A673 (cell line): ENCODE data around the gene NRG3. TPM values are rescaled to one million over a fixed set of nuclear protein-coding genes. Genes with fewer than 3 reads are reported as not detected.
A peak's percentile ranks its signal among the peaks of the same experiment; 100 is the strongest.

Experiments used
- BruUV-seq: library from RNA; stranded (reverse); fragments of 400-500 nt; replicated peaks from 2 replicates; lab custom pipeline; 2021; lab: Mats Ljungman, UMichigan
- CTCF ChIA-PET: fragments of 300-600 bp; sonication (Branson Sonifier 250); formaldehyde crosslinking; loops from one replicate; lab custom pipeline; 2022; ENCODE audit warnings: antibody characterized with exemption; lab: Charles Lee
- POLR2A ChIA-PET: fragments of 300-600 bp; sonication (Branson Sonifier 250); formaldehyde crosslinking; loops from one replicate; lab custom pipeline; 2022; ENCODE audit warnings: antibody characterized with exemption; ENCODE audit not compliant: low non-redundant PET; lab: Charles Lee
- DNase-seq: peaks from one replicate; pipeline ENCODE4 v3.0.0-alpha.2; 2015; ENCODE audit warnings: low spot score
- H3K27ac ChIP-seq: fragments of 200-600 bp; sonication (generic); 2 replicates; pipeline ENCODE4 v1.5.1; 2016; ENCODE audit warnings: mixed run types, low read depth, mild to moderate bottlenecking, mixed read lengths, antibody characterized with exemption, low read length; ENCODE audit not compliant: poor library complexity, severe bottlenecking
- H3K27me3 ChIP-seq: fragments of 200-600 bp; sonication (generic); replicated peaks from 2 replicates; pipeline ENCODE4 v1.6.1; 2017; ENCODE audit warnings: mixed run types, low read depth, mild to moderate bottlenecking, mixed read lengths, antibody characterized with exemption, low read length; ENCODE audit not compliant: insufficient read depth, poor library complexity
- H3K36me3 ChIP-seq: fragments of 200-600 bp; sonication (generic); 2 replicates; pipeline ENCODE4 v1.6.1; 2016; ENCODE audit warnings: mixed run types, mild to moderate bottlenecking, mixed read lengths, antibody characterized with exemption, low read length; ENCODE audit not compliant: insufficient read depth, poor library complexity, severe bottlenecking
- H3K4me1 ChIP-seq: fragments of 200-600 bp; sonication (generic); 2 replicates; pipeline ENCODE4 v1.6.1; 2017; ENCODE audit warnings: mixed run types, mild to moderate bottlenecking, mixed read lengths, antibody characterized with exemption, low read length; ENCODE audit not compliant: insufficient read depth, poor library complexity, severe bottlenecking
- H3K4me3 ChIP-seq: fragments of 200-600 bp; sonication (generic); 2 replicates; pipeline ENCODE4 v1.5.1; 2016; ENCODE audit warnings: low read depth, mixed run types, mild to moderate bottlenecking, mixed read lengths, low read length; ENCODE audit not compliant: poor library complexity, severe bottlenecking
- H3K9me3 ChIP-seq: fragments of 200-600 bp; sonication (generic); 2 replicates; pipeline ENCODE4 v1.6.1; 2016; ENCODE audit warnings: mixed run types, low read depth, mild to moderate bottlenecking, mixed read lengths, antibody characterized with exemption, low read length; ENCODE audit not compliant: poor library complexity, severe bottlenecking
- EZH2 ChIP-seq: fragments of 200-600 bp; sonication (generic); IDR thresholded peaks from 2 replicates; pipeline ENCODE4 v1.6.1; 2017; ENCODE audit warnings: borderline replicate concordance, low read depth, mild to moderate bottlenecking, mixed read lengths, antibody characterized with exemption, low read length; ENCODE audit not compliant: poor library complexity, severe bottlenecking
- intact Hi-C: fragments of 100-400 bp; cut with micrococcal nuclease; formaldehyde crosslinking; loops from one replicate; pipeline ENCODE4 v1.10.0; 2022; ENCODE audit not compliant: unreplicated experiment
- total RNA-seq: library from RNA; stranded (reverse); gene quantifications from 2 replicates; pipeline ENCODE4 v1.2.3, GENCODE V29; 2021
- TF ChIP-seq, protein P1 (sequence below): fragments of 300-800, 200-600 bp; sonication (generic); conservative IDR thresholded peaks from 2 replicates; pipeline ENCODE4 v1.5.1; 2017; ENCODE audit warnings: low read depth, mild to moderate bottlenecking, antibody characterized with exemption, low read length, moderate library complexity, mixed read lengths

NRG3 gene
- total RNA-seq, 1 experiment from 2014 or later, result not detected

- POLR2A ChIA-PET, result no interaction called here
Measured at GRCh38 chr10:82865366-82865765, 990.4 kb downstream of the NRG3 start.

DNA sequence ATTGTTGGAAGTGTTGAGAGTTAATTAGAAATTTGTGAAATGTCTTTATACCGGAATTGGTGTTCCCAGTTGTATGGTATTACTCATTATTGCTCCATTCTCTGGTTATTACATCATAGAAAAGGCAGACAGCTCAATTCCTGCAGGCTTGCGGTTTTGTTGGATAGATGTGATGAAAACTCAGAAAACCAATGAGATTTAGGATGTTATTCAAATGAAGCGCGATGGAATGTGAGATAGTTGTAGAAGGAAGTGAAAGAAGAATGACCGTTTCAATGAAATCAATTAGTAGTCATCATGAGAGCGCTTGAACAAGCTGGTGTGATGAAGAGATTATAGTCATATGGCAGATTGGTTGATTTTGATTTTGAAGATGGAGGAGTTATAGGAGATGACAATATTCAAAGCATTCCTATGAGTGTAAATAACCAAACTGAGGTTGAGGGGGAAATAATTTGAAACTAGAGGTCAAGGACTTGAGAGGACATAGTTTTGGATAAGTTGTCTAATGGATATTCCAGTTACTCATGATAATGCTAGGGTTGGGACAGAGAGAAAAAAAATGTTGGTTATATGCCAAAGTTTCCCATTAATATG, 991.5 kb downstream of the NRG3 start:
- Histone ChIP-seq H3K27me3 (no peaks in the 10 kb centered on the region), H3K27ac (no peak overlapping the region), H3K9me3 (peaks cover 12% of the 10 kb centered on the region), H3K4me1 (no peaks in the 10 kb centered on the region), H3K4me3 (no peak overlapping the region), H3K36me3 (no peaks in the 10 kb centered on the region)
- intact Hi-C loops, result no loop called here
- ChIA-PET CTCF (no interaction called here), POLR2A (no interaction called here)
- TF ChIP-seq, protein P1, sequence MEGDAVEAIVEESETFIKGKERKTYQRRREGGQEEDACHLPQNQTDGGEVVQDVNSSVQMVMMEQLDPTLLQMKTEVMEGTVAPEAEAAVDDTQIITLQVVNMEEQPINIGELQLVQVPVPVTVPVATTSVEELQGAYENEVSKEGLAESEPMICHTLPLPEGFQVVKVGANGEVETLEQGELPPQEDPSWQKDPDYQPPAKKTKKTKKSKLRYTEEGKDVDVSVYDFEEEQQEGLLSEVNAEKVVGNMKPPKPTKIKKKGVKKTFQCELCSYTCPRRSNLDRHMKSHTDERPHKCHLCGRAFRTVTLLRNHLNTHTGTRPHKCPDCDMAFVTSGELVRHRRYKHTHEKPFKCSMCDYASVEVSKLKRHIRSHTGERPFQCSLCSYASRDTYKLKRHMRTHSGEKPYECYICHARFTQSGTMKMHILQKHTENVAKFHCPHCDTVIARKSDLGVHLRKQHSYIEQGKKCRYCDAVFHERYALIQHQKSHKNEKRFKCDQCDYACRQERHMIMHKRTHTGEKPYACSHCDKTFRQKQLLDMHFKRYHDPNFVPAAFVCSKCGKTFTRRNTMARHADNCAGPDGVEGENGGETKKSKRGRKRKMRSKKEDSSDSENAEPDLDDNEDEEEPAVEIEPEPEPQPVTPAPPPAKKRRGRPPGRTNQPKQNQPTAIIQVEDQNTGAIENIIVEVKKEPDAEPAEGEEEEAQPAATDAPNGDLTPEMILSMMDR, result no peak
- TF ChIP-seq EZH2, result no peak
- peak; percentile 4 for DNase-seq
- no TSS peak for BruUV-seq

More at GRCh38 chr10:82865366-82865765, 990.4 kb downstream of the NRG3 start:
- Histone ChIP-seq H3K27me3 (no peaks in the 10 kb centered on the region), H3K36me3 (no peaks in the 10 kb centered on the region), H3K9me3 (peaks cover 12% of the 10 kb centered on the region), H3K27ac (no peak overlapping the region), H3K4me1 (no peaks in the 10 kb centered on the region), H3K4me3 (no peak overlapping the region)
- CTCF ChIA-PET, result no interaction called here
- no peak for DNase-seq
- intact Hi-C loops, result no loop called here
- BruUV-seq, result no TSS peak
- no peak for TF ChIP-seq EZH2
- TF ChIP-seq, protein P1, result no peak

GRCh38 chr10:82867056-82867455, 992.1 kb downstream of the NRG3 start:
- no TSS peak for BruUV-seq
- CTCF ChIA-PET, result no interaction called here
- no peak overlapping the region for H3K27ac ChIP-seq

More at GRCh38 chr10:82867056-82867455, 992.1 kb downstream of the NRG3 start:
- TF ChIP-seq, protein P1, result no peak
- Histone ChIP-seq H3K27me3 (no peaks in the 10 kb centered on the region), H3K36me3 (no peaks in the 10 kb centered on the region), H3K4me1 (no peaks in the 10 kb centered on the region), H3K4me3 (no peak overlapping the region), H3K9me3 (peaks cover 12% of the 10 kb centered on the region)
- DNase-seq, result no peak
- POLR2A ChIA-PET, result no interaction called here
- intact Hi-C loops, result no loop called here
